ENCODE results near the gene CLRN2. TPM values are rescaled to one million over a fixed set of nuclear protein-coding genes. Genes with fewer than 3 reads are reported as not detected.

Gene CLRN2
- total RNA-seq, 1 experiment from 2014 or later = not detected

DNA sequence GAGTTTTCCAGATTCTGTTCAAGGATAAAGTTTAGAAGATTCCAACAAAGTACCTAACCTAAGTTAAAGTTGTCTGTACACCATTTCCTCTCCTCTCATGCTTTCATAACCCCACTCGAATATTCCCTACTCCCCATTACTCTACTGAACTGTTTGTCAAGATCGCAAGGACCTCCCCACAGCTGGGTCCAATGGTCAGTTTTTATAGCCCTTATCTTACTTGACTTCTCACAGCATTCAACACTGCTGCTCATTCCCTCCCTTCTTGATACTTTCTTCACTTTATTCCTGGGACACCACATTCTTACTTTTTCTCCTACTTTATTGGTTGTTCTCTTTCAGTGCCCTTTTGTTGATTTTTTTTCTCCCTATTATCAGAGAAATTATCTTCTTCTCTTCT lies 34.0 kb upstream of the CLRN2 start:
- RAD21 ChIA-PET (ENCODE audit: low non-redundant PET in 1 of 2, low total read pairs in 2 of 2, uncharacterized antibody in 2 of 2, unreplicated experiment in 2 of 2) = no interaction called here
- no peak for TF ChIP-seq EZH2phosphoT487 (IDR thresholded peaks at IDR 0.05; ENCODE audit: borderline replicate concordance)
- TF ChIP-seq, protein P1, sequence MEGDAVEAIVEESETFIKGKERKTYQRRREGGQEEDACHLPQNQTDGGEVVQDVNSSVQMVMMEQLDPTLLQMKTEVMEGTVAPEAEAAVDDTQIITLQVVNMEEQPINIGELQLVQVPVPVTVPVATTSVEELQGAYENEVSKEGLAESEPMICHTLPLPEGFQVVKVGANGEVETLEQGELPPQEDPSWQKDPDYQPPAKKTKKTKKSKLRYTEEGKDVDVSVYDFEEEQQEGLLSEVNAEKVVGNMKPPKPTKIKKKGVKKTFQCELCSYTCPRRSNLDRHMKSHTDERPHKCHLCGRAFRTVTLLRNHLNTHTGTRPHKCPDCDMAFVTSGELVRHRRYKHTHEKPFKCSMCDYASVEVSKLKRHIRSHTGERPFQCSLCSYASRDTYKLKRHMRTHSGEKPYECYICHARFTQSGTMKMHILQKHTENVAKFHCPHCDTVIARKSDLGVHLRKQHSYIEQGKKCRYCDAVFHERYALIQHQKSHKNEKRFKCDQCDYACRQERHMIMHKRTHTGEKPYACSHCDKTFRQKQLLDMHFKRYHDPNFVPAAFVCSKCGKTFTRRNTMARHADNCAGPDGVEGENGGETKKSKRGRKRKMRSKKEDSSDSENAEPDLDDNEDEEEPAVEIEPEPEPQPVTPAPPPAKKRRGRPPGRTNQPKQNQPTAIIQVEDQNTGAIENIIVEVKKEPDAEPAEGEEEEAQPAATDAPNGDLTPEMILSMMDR (IDR thresholded peaks at IDR 0.05 in 2 of 3, conservative IDR thresholded peaks at IDR 0.05 in 1 of 3; ENCODE audit: borderline replicate concordance in 1 of 3, insufficient read depth in 1 of 3, low read depth in 2 of 3, low read length in 2 of 3) = no peak
- no peak for TF ChIP-seq CEBPB (IDR thresholded peaks at IDR 0.05; ENCODE audit: low read depth)
- no peak for TF ChIP-seq POLR2AphosphoS5 (IDR thresholded peaks at IDR 0.05; ENCODE audit: low read depth, low read length)
- TF ChIP-seq TCF7L2 (IDR thresholded peaks at IDR 0.05; ENCODE audit: borderline replicate concordance, extremely low read depth, insufficient read depth, insufficient read length) = no peak
- no peak for TF ChIP-seq EGR1 (IDR thresholded peaks at IDR 0.05; ENCODE audit: low read depth)
- Histone ChIP-seq H3K27me3 (ENCODE audit: insufficient read depth, low read length) (no peaks in the 10 kb centered on the region), H3K4me3 (replicated peaks in 1 of 2; ENCODE audit: low read depth in 1 of 2, low read length in 2 of 2) (no peak overlapping the region), H2AFZ (ENCODE audit: low read depth, low read length, poor library complexity, severe bottlenecking) (no peak overlapping the region), H4K20me1 (ENCODE audit: insufficient read depth) (no peaks in the 10 kb centered on the region), H3K9me2 (ENCODE audit: insufficient read depth) (no peaks in the 10 kb centered on the region), H3K27ac (ENCODE audit: low read depth, low read length) (no peak overlapping the region), H3K4me1 (ENCODE audit: control insufficient read depth in 1 of 2, insufficient read depth in 2 of 2, low read length in 2 of 2) (no peaks in the 10 kb centered on the region), H3K36me3 (ENCODE audit: control insufficient read depth in 1 of 2, insufficient read depth in 2 of 2, low read length in 2 of 2) (0 out of 4 replicates have a peak, but pooled peaks cover 0 to 3% of the 10 kb centered on the region in 2 experiments), H3K79me2 (ENCODE audit: insufficient read depth, low read length) (no peaks in the 10 kb centered on the region), H3K4me2 (ENCODE audit: low read length) (no peak overlapping the region), H3K9ac (ENCODE audit: low read length) (no peak overlapping the region), H3K9me3 (ENCODE audit: control insufficient read depth in 1 of 2, insufficient read depth in 1 of 2, low read depth in 1 of 2, low read length in 2 of 2) (no peaks in the 10 kb centered on the region)
- ATAC-seq (no peak), DNase-seq (ENCODE audit: low read depth, low spot score) (no peak)
- intact Hi-C loops (cut with micrococcal nuclease) = no loop called here
- CTCF ChIA-PET = no interaction called here
- BruUV-seq (replicated peaks) = no TSS peak
- POLR2A ChIA-PET = no interaction called here

DNA sequence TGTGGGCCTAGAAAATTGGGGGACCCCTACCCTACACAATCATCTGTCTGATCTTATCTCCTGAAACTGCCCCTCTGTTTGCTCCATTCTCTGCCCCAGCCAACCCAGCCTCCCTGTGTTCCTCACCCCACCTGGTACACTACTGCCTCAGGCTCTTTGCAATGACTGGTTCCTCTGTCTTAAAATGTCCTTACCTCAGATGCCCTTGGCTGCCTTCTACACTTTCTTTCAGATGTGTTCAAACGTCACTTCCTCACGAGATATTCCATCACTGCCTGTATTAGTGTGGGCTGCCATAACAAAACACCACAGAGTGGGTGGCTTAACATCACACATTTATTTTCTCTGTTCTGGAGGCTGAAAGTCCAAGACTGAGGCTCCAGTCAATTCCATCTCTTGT lies 32.2 kb upstream of the CLRN2 start:
- no peaks in the 10 kb centered on the region for H3K27me3 ChIP-seq (ENCODE audit: insufficient read depth, low read length)
- H3K4me3 ChIP-seq (replicated peaks in 1 of 2; ENCODE audit: low read depth in 1 of 2, low read length in 2 of 2) = no peak overlapping the region
- ATAC-seq (no peak), DNase-seq (ENCODE audit: low read depth, low spot score) (no peak)
- intact Hi-C loops (cut with micrococcal nuclease) = no loop called here
- ChIA-PET RAD21 (ENCODE audit: low non-redundant PET in 1 of 2, low total read pairs in 2 of 2, uncharacterized antibody in 2 of 2, unreplicated experiment in 2 of 2) (no interaction called here), CTCF (no interaction called here), POLR2A (no interaction called here)
- H3K9ac ChIP-seq (ENCODE audit: low read length) = no peak overlapping the region
- no peaks in the 10 kb centered on the region for H4K20me1 ChIP-seq (ENCODE audit: insufficient read depth)
- H3K9me3 ChIP-seq (ENCODE audit: control insufficient read depth in 1 of 2, insufficient read depth in 1 of 2, low read depth in 1 of 2, low read length in 2 of 2) = no peaks in the 10 kb centered on the region
- H3K4me1 ChIP-seq (ENCODE audit: control insufficient read depth in 1 of 2, insufficient read depth in 2 of 2, low read length in 2 of 2) = no peaks in the 10 kb centered on the region
- TF ChIP-seq, protein P1 (IDR thresholded peaks at IDR 0.05 in 2 of 3, conservative IDR thresholded peaks at IDR 0.05 in 1 of 3; ENCODE audit: borderline replicate concordance in 1 of 3, insufficient read depth in 1 of 3, low read depth in 2 of 3, low read length in 2 of 3) = no peak
- no peak for TF ChIP-seq SIN3A (IDR thresholded peaks at IDR 0.05; ENCODE audit: low read depth)
- no peak for TF ChIP-seq RAD21 (IDR thresholded peaks at IDR 0.05; ENCODE audit: low read depth)
- TF ChIP-seq SP1 (IDR thresholded peaks at IDR 0.05; ENCODE audit: low read depth) = no peak
- TF ChIP-seq EZH2phosphoT487 (IDR thresholded peaks at IDR 0.05; ENCODE audit: borderline replicate concordance) = no peak
- TF ChIP-seq TCF7L2 (IDR thresholded peaks at IDR 0.05; ENCODE audit: borderline replicate concordance, extremely low read depth, insufficient read depth, insufficient read length) = no peak
- no peak for TF ChIP-seq POLR2AphosphoS5 (IDR thresholded peaks at IDR 0.05; ENCODE audit: low read depth, low read length)
- TF ChIP-seq POLR2A (IDR thresholded peaks at IDR 0.05; ENCODE audit: borderline replicate concordance, extremely low read depth, insufficient read depth, insufficient read length) = no peak
- TF ChIP-seq EGR1 (IDR thresholded peaks at IDR 0.05; ENCODE audit: low read depth) = no peak
- H3K9me2 ChIP-seq (ENCODE audit: insufficient read depth) = no peaks in the 10 kb centered on the region
- BruUV-seq (replicated peaks) = no TSS peak
- H3K36me3 ChIP-seq (ENCODE audit: control insufficient read depth in 1 of 2, insufficient read depth in 2 of 2, low read length in 2 of 2) = peaks cover 3 to 13% of the 10 kb centered on the region in 2 experiments; a peak in 3 of 4 replicates
- no peak overlapping the region for H2AFZ ChIP-seq (ENCODE audit: low read depth, low read length, poor library complexity, severe bottlenecking)
- H3K79me2 ChIP-seq (ENCODE audit: insufficient read depth, low read length) = no peaks in the 10 kb centered on the region
- H3K27ac ChIP-seq (ENCODE audit: low read depth, low read length) = no peak overlapping the region
- no peak overlapping the region for H3K4me2 ChIP-seq (ENCODE audit: low read length)

All from HCT116 (cell line).